Testis (tissue), 3 donors: Measurements from ENCODE around the gene CHDH. TPM values are rescaled to one million over a fixed set of nuclear protein-coding genes. Genes with fewer than 3 reads are reported as not detected.

ENCODE experiments used
- DNase-seq: peaks from one replicate; pipeline ENCODE4 v3.0.0-alpha.2; 2019
- H3K27ac ChIP-seq, 2 donors: fragments of 200-600 bp; sonication (generic); one replicate each; pipeline ENCODE4 v1.5.1; 2019
- H3K27me3 ChIP-seq: fragments of 200-600 bp; sonication (generic); one replicate; pipeline ENCODE4 v1.5.1; 2019
- H3K36me3 ChIP-seq: fragments of 200-600 bp; sonication (generic); one replicate; pipeline ENCODE4 v1.5.1; 2017; ENCODE audit warnings: low read depth; ENCODE audit errors: missing control alignments
- H3K4me1 ChIP-seq: fragments of 200-600 bp; sonication (generic); one replicate; pipeline ENCODE4 v1.5.1; 2019
- H3K4me3 ChIP-seq, 2 donors: fragments of 200-600 bp; sonication (generic); one replicate each; pipeline ENCODE4 v1.5.1; 2017 to 2019
- H3K9me3 ChIP-seq: fragments of 200-600 bp; sonication (generic); one replicate; pipeline ENCODE4 v1.5.1; 2017
- POLR2A ChIP-seq: fragments of 450-650 bp; IDR thresholded peaks from one replicate; pipeline ENCODE4 v1.6.1; 2017; ENCODE audit warnings: antibody characterized with exemption, mild to moderate bottlenecking, moderate library complexity
- WGBS, 2 donors: methylation state at CpG; one replicate each; pipeline ENCODE4 v1.1.5; 2018; 5-methylcytosine and 5-hydroxymethylcytosine counted together
- intact Hi-C: fragments of 100-400 bp; cut with DNase I; formaldehyde crosslinking; loops from one replicate; pipeline ENCODE4 v1.15.1; 2023; ENCODE audit warnings: low total_unique reads
- polyA plus RNA-seq: library from polyadenylated mRNA; stranded (reverse); fragments of 350-450 nt; fragmentation: Illumina TruSeq; extraction: RNeasy Lipid Tissue Mini Kit (QIAGEN cat#74804); gene quantifications from one replicate; pipeline ENCODE4 v1.2.3, GENCODE V29; 2014; ENCODE audit warnings: low read depth, low replicate concordance; ENCODE audit not compliant: insufficient read depth
- total RNA-seq, 2 donors: library from RNA; depleted of rRNA; stranded (reverse); fragments of >200 nt; gene quantifications; one replicate each; pipeline ENCODE4 v1.2.3, GENCODE V29; 2016
- TF ChIP-seq, protein P1 (sequence below), 3 experiments: fragments of 450-650 bp in 2 of 3; fragments of 200-600 bp in 1 of 3; sonication (generic) in 1 of 3; IDR thresholded peaks; one replicate each; pipeline ENCODE4 v1.5.1; 2016 to 2019; ENCODE audit warnings: antibody characterized with exemption in 3 of 3, mild to moderate bottlenecking in 2 of 3, moderate library complexity in 1 of 3

The CHDH gene
- total and polyA plus RNA-seq, 3 donors from 2014 or later, result 13.5 to 41.4 (median 28.1) TPM

DNA sequence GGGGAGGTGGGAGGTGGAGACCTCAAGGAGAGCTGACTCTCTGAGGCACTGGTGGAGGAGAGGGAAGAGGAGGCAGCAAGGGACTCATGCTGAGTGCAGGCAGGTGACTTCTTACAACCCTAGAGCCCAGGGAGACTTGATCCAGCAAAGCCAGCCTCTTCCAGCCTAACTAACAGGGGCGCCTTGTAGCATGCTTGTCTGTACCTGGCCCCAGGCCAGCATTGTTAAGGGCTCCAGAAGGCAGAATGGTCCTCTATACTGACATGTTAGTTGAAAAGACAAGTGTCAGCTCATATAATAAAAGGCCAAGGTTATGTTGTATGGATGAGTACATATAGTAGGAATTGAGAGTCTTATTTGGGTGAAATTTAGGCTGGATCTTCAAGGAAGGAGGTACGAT lies 65.4 kb downstream of the CHDH start:
- 85 to 88% methylated on average over 2 of the region's 2 CpGs for WGBS, 2 donors
- H3K4me1 ChIP-seq, result peaks cover 5% of the 10 kb centered on the region
- H3K4me3 ChIP-seq, result no peak overlapping the region
- intact Hi-C loops, result no loop called here
- no peaks in the 10 kb centered on the region for H3K27me3 ChIP-seq
- TF ChIP-seq, protein P1, sequence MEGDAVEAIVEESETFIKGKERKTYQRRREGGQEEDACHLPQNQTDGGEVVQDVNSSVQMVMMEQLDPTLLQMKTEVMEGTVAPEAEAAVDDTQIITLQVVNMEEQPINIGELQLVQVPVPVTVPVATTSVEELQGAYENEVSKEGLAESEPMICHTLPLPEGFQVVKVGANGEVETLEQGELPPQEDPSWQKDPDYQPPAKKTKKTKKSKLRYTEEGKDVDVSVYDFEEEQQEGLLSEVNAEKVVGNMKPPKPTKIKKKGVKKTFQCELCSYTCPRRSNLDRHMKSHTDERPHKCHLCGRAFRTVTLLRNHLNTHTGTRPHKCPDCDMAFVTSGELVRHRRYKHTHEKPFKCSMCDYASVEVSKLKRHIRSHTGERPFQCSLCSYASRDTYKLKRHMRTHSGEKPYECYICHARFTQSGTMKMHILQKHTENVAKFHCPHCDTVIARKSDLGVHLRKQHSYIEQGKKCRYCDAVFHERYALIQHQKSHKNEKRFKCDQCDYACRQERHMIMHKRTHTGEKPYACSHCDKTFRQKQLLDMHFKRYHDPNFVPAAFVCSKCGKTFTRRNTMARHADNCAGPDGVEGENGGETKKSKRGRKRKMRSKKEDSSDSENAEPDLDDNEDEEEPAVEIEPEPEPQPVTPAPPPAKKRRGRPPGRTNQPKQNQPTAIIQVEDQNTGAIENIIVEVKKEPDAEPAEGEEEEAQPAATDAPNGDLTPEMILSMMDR (IDR thresholded peaks at IDR 0.05), result no peak
- no peak for TF ChIP-seq POLR2A
- no peaks in the 10 kb centered on the region for H3K36me3 ChIP-seq
- no peaks in the 10 kb centered on the region for H3K9me3 ChIP-seq
- no peak overlapping the region for H3K27ac ChIP-seq
- DNase-seq, result no peak

DNA sequence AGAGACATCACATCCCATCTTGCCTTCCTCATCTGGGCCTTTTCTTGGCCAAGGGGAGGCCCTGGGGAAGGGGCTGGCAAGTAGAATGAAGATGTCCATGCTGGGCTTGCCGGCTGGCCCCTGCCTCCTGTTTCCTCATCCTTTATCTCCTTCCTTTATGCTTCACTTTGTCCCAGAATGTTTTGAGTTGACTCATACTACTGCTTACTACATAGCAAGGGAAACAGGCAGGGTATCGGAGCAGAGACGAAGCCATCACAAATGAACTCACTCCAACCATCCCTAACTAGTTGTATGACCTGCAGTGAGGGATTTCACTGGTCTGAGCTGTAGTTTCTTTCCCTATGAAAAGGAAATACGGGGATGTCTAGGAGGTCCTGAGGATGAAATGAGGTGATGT lies 66.0 kb downstream of the CHDH start:
- no peak overlapping the region for H3K4me3 ChIP-seq
- H3K4me1 ChIP-seq, result peaks cover 7% of the 10 kb centered on the region
- H3K27ac ChIP-seq, result no peak overlapping the region
- H3K27me3 ChIP-seq, result no peaks in the 10 kb centered on the region
- no peak for TF ChIP-seq POLR2A
- TF ChIP-seq, protein P1 (IDR thresholded peaks at IDR 0.05), result no peak
- H3K9me3 ChIP-seq, result no peaks in the 10 kb centered on the region
- DNase-seq, result no peak
- no peaks in the 10 kb centered on the region for H3K36me3 ChIP-seq
- 85 to 90% methylated on average over 4 of the region's 4 CpGs for WGBS, 2 donors
- intact Hi-C loops, result no loop called here

DNA sequence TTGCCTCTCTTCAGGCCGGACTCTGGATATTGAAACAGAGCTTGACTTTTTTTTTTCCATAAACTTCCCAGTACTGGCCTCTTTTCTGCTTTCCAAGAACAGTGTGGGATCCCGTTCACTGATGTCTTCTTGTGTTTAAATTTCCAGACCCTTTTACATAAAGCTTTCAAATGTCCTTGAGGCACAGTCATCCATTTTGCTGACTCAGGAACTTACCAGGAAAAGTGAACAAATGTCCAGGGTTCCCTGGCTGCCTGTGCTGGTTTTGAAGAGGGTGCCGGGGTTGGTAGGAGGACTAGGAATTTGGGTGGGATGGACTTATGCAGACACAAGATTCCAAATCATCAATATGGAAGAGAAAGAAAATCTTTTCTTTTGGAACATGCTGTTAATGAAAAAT lies 68.1 kb downstream of the CHDH start:
- Histone ChIP-seq H3K4me1 (peaks cover 11% of the 10 kb centered on the region), H3K4me3 (no peak overlapping the region), H3K27ac (no peak overlapping the region), H3K9me3 (no peaks in the 10 kb centered on the region), H3K27me3 (no peaks in the 10 kb centered on the region), H3K36me3 (no peaks in the 10 kb centered on the region)
- 80 to 85% methylated on average over 3 of the region's 3 CpGs for WGBS, 2 donors
- TF ChIP-seq POLR2A, result no peak
- TF ChIP-seq, protein P1 (IDR thresholded peaks at IDR 0.05), result no peak
- DNase-seq, result no peak
- intact Hi-C loops, result no loop called here

DNA sequence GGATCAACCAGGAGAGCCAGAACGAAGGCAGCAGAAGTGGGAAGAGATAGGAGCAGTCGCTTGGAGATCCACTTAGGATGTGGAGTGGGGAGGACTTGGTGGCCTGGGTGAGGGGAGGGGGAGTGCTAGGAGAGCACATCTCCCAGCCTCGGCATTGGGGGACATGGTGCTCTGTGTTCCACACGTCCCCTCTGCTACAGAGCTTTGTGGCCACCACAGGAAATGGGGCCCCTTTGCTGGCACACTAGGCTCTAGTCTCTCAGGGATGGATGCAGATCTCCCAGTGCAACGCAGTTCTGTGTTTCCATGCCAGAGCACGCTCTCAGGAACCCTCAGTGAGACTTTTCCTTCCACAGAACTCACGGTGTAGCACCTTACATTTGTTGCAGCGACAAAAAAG lies 68.8 kb downstream of the CHDH start:
- peaks cover 11% of the 10 kb centered on the region for H3K4me1 ChIP-seq
- H3K9me3 ChIP-seq, result no peaks in the 10 kb centered on the region
- TF ChIP-seq, protein P1 (IDR thresholded peaks at IDR 0.05), result no peak
- TF ChIP-seq POLR2A, result no peak
- H3K4me3 ChIP-seq, result no peak overlapping the region
- WGBS, 2 donors, result 87 to 91% methylated on average over 7 to 8 of the region's 8 CpGs
- no peaks in the 10 kb centered on the region for H3K27me3 ChIP-seq
- no peaks in the 10 kb centered on the region for H3K36me3 ChIP-seq
- DNase-seq, result no peak
- H3K27ac ChIP-seq, result no peak overlapping the region
- intact Hi-C loops, result no loop called here

DNA sequence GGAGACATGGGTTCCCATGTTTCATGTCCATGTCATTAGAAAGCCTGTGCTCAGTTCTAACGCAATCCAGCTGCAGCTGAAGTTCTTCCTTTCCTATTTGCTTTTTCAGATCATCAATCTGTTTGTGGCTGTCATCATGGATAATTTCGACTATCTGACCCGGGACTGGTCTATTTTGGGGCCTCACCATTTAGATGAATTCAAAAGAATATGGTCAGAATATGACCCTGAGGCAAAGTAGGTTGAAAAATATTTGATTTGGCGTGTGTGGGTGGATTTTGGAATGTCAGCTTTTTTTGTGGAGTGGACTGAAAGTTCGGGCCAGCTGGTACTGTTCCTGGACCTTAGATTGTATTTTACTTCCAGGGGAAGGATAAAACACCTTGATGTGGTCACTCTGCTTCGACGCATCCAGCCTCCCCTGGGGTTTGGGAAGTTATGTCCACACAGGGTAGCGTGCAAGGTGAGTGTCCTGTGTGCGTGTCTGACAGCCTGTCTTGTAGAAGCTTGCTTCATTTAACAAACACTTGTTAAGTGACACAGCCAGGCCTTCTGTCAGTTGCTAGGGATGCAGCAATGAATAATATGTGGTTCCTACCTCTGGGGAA lies 69.6 kb downstream of the CHDH start:
- no peaks in the 10 kb centered on the region for H3K9me3 ChIP-seq
- DNase-seq, result no peak
- peaks cover 11% of the 10 kb centered on the region for H3K4me1 ChIP-seq
- H3K27me3 ChIP-seq, result no peaks in the 10 kb centered on the region
- H3K27ac ChIP-seq, result no peak overlapping the region
- no peak for TF ChIP-seq POLR2A
- TF ChIP-seq, protein P1 (IDR thresholded peaks at IDR 0.05), result no peak
- no peak overlapping the region for H3K4me3 ChIP-seq
- intact Hi-C loops, result no loop called here
- no peaks in the 10 kb centered on the region for H3K36me3 ChIP-seq
- 55 to 65% methylated on average over 9 of the region's 9 CpGs for WGBS, 2 donors
